HCT116 (cell line): Measurements from ENCODE around the gene SMC2. TPM values are rescaled to one million over a fixed set of nuclear protein-coding genes. Genes with fewer than 3 reads are reported as not detected.

ENCODE experiments used
- ATAC-seq: fragments of 200-7000 bp; cut with Tn5 transposase; 2 replicates; pipeline ENCODE4 v1.9.1; 2020; ENCODE audit warnings: mild to moderate bottlenecking, moderate library complexity
- BruUV-seq: library from RNA; stranded (reverse); fragments of 400-500 nt; replicated peaks from 2 replicates; lab custom pipeline; 2021; lab: Mats Ljungman, UMichigan
- CTCF ChIA-PET: fragments of 300-600 bp; sonication (Branson Sonifier 250); formaldehyde crosslinking; loops from one replicate; lab custom pipeline; 2021; ENCODE audit warnings: antibody characterized with exemption; lab: Charles Lee
- POLR2A ChIA-PET: fragments of 300-600, 350-600 bp; sonication (Branson Sonifier 250); formaldehyde crosslinking; loops from one replicate; lab custom pipeline; 2021; ENCODE audit warnings: antibody characterized with exemption; lab: Charles Lee
- RAD21 ChIA-PET, 2 experiments: fragments of 300-600 bp; sonication (Branson Sonifier 250); formaldehyde crosslinking; loops; one replicate each; lab custom pipeline; 2023; ENCODE audit warnings: low total read pairs in 2 of 2; ENCODE audit not compliant: uncharacterized antibody in 2 of 2, unreplicated experiment in 2 of 2, low non-redundant PET in 1 of 2; lab: Charles Lee
- DNase-seq: peaks from one replicate; pipeline ENCODE4 v3.0.0-alpha.2; 2010; ENCODE audit warnings: low read depth, low spot score
- H2AFZ ChIP-seq: fragments of 200-600 bp; shearing (Covaris generic), sonication (generic); 2 replicates; pipeline ENCODE4 v1.6.1; 2017; ENCODE audit warnings: low read depth, mixed run types, mixed read lengths, antibody characterized with exemption, low read length; ENCODE audit not compliant: poor library complexity, severe bottlenecking
- H3K27ac ChIP-seq: 2 replicates; pipeline ENCODE4 v1.5.1; 2012; ENCODE audit warnings: low read depth, low read length
- H3K27me3 ChIP-seq: fragments of 200-600 bp; sonication (generic); 2 replicates; pipeline ENCODE4 v1.6.1; 2016; ENCODE audit warnings: mixed run types, low read length, mixed read lengths; ENCODE audit not compliant: insufficient read depth
- H3K36me3 ChIP-seq, 2 experiments: fragments of 200-500 bp in 1 of 2; fragments of 200-600 bp in 1 of 2; sonication (Bioruptor generic) in 1 of 2; sonication (generic) in 1 of 2; 2 replicates each; pipeline versions ENCODE4 v1.5.1 to v1.6.1; 2014 to 2016; ENCODE audit warnings: low read length in 2 of 2, inconsistent platforms in 1 of 2, mixed read lengths in 1 of 2, mixed run types in 1 of 2; ENCODE audit not compliant: insufficient read depth in 2 of 2, control insufficient read depth in 1 of 2
- H3K4me1 ChIP-seq, 2 experiments: fragments of 200-600 bp in 1 of 2; sonication (generic) in 1 of 2; 2 replicates each; pipeline versions ENCODE4 v1.5.1 to v1.6.1; 2012 to 2017; ENCODE audit warnings: low read length in 2 of 2, inconsistent platforms in 1 of 2, mild to moderate bottlenecking in 1 of 2, mixed read lengths in 1 of 2, mixed run types in 1 of 2, moderate library complexity in 1 of 2; ENCODE audit not compliant: insufficient read depth in 2 of 2, control insufficient read depth in 1 of 2
- H3K4me2 ChIP-seq: fragments of 200-600 bp; sonication (generic); 2 replicates; pipeline ENCODE4 v1.6.1; 2017; ENCODE audit warnings: mixed run types, low read length, mixed read lengths
- H3K4me3 ChIP-seq, 2 experiments: fragments of 200-600 bp in 1 of 2; sonication (generic) in 1 of 2; replicated peaks in 1 of 2; 2 replicates each; pipeline ENCODE4 v1.5.1; 2011 to 2016; ENCODE audit warnings: low read length in 2 of 2, control low read depth in 1 of 2, low read depth in 1 of 2, mild to moderate bottlenecking in 1 of 2, mixed read lengths in 1 of 2, mixed run types in 1 of 2
- H3K79me2 ChIP-seq: fragments of 200-600 bp; sonication (generic); 2 replicates; pipeline ENCODE4 v1.6.1; 2017; ENCODE audit warnings: mild to moderate bottlenecking, mixed run types, low read length, moderate library complexity, mixed read lengths; ENCODE audit not compliant: insufficient read depth
- H3K9ac ChIP-seq: fragments of 200-600 bp; sonication (generic); 2 replicates; pipeline ENCODE4 v1.6.1; 2016; ENCODE audit warnings: low read length, mixed read lengths
- H3K9me2 ChIP-seq: fragments of 200-600 bp; sonication (generic), shearing (Covaris generic); 2 replicates; pipeline ENCODE4 v1.6.1; 2017; ENCODE audit warnings: mixed run types, mild to moderate bottlenecking, moderate library complexity; ENCODE audit not compliant: insufficient read depth
- H3K9me3 ChIP-seq, 2 experiments: fragments of 200-500 bp in 1 of 2; fragments of 200-600 bp in 1 of 2; sonication (Bioruptor generic) in 1 of 2; sonication (generic) in 1 of 2; 2 replicates each; pipeline ENCODE4 v1.6.1; 2014 to 2017; ENCODE audit warnings: low read length in 2 of 2, mixed read lengths in 2 of 2, inconsistent platforms in 1 of 2, low read depth in 1 of 2, mild to moderate bottlenecking in 1 of 2, mixed run types in 1 of 2, moderate library complexity in 1 of 2; ENCODE audit not compliant: control insufficient read depth in 1 of 2, insufficient read depth in 1 of 2
- H4K20me1 ChIP-seq: fragments of 200-600 bp; sonication (generic), shearing (Covaris generic); 2 replicates; pipeline ENCODE4 v1.6.1; 2017; ENCODE audit warnings: mixed run types, mild to moderate bottlenecking, moderate library complexity; ENCODE audit not compliant: insufficient read depth
- CBX3 ChIP-seq: IDR thresholded peaks from 2 replicates; pipeline ENCODE4 v1.6.1; 2012; ENCODE audit warnings: low read depth
- CTCF ChIP-seq, 3 experiments: fragments of 200-600 bp in 1 of 3; sonication (generic) in 1 of 3; IDR thresholded peaks in 2 of 3; conservative IDR thresholded peaks in 1 of 3; 2 replicates each; pipeline ENCODE4 v1.5.1; 2012 to 2017; ENCODE audit warnings: low read depth in 2 of 3, low read length in 2 of 3, antibody characterized with exemption in 1 of 3, borderline replicate concordance in 1 of 3, control low read depth in 1 of 3, mild to moderate bottlenecking in 1 of 3, mixed read lengths in 1 of 3, mixed run types in 1 of 3, moderate library complexity in 1 of 3; ENCODE audit not compliant: insufficient read depth in 1 of 3
- ELF1 ChIP-seq: IDR thresholded peaks from 2 replicates; pipeline ENCODE4 v1.6.1; 2012; ENCODE audit warnings: low read depth, borderline replicate concordance
- EZH2 ChIP-seq: fragments of 200-600 bp; sonication (generic); IDR thresholded peaks from 2 replicates; pipeline ENCODE4 v1.6.1; 2017; ENCODE audit warnings: antibody characterized with exemption, mixed run types
- EZH2phosphoT487 ChIP-seq: fragments of 200-600 bp; IDR thresholded peaks from 2 replicates; pipeline ENCODE4 v1.6.1; 2018; ENCODE audit warnings: antibody characterized with exemption, borderline replicate concordance
- FOSL1 ChIP-seq: IDR thresholded peaks from 2 replicates; pipeline ENCODE4 v1.6.1; 2012; ENCODE audit warnings: low read depth
- MAX ChIP-seq: IDR thresholded peaks from 2 replicates; pipeline ENCODE4 v1.6.1; 2012
- POLR2AphosphoS5 ChIP-seq: IDR thresholded peaks from 2 replicates; pipeline ENCODE4 v1.6.1; 2011; ENCODE audit warnings: mild to moderate bottlenecking, low read depth, low read length, moderate library complexity
- RAD21 ChIP-seq: IDR thresholded peaks from 2 replicates; pipeline ENCODE4 v1.6.1; 2012; ENCODE audit warnings: low read depth, mild to moderate bottlenecking
- SIN3A ChIP-seq: IDR thresholded peaks from 2 replicates; pipeline ENCODE4 v1.6.1; 2012; ENCODE audit warnings: low read depth
- SP1 ChIP-seq: IDR thresholded peaks from 2 replicates; pipeline ENCODE4 v1.6.1; 2012; ENCODE audit warnings: low read depth
- SRF ChIP-seq: IDR thresholded peaks from 2 replicates; pipeline ENCODE4 v1.6.1; 2012; ENCODE audit warnings: low read depth
- TCF7L2 ChIP-seq: IDR thresholded peaks from 2 replicates; pipeline ENCODE4 v1.7.0; 2011; ENCODE audit warnings: borderline replicate concordance, inconsistent platforms; ENCODE audit not compliant: insufficient read depth, insufficient read length; ENCODE audit errors: extremely low read depth
- YY1 ChIP-seq: IDR thresholded peaks from 2 replicates; pipeline ENCODE4 v1.6.1; 2011; ENCODE audit warnings: low read length, low read depth, moderate library complexity, mild to moderate bottlenecking; ENCODE audit not compliant: insufficient replicate concordance; ENCODE audit errors: extremely low read depth
- ZBTB33 ChIP-seq: IDR thresholded peaks from 2 replicates; pipeline ENCODE4 v1.6.1; 2011; ENCODE audit warnings: mild to moderate bottlenecking, low read length, moderate library complexity; ENCODE audit not compliant: insufficient replicate concordance; ENCODE audit errors: extremely low read depth
- ZFX ChIP-seq: fragments of 450-650 bp; IDR thresholded peaks from 2 replicates; pipeline ENCODE4 v1.6.1; 2017
- intact Hi-C: fragments of 100-400 bp; cut with micrococcal nuclease; formaldehyde crosslinking; loops from 2 replicates; pipeline ENCODE4 v1.10.0; 2022
- total RNA-seq: library from RNA; stranded (reverse); gene quantifications from one replicate; pipeline ENCODE4 v1.2.1, GENCODE V29; 2021; ENCODE audit not compliant: unreplicated experiment

The SMC2 gene
- total RNA-seq, 1 experiment from 2014 or later, result 20.5 TPM

GRCh38 chr9:104088416-104088815 is 5.7 kb upstream of the SMC2 start:
- ATAC-seq, result no peak
- no TSS peak for BruUV-seq
- RAD21 ChIA-PET, result no interaction called here

More at GRCh38 chr9:104088416-104088815, 5.7 kb upstream of the SMC2 start:
- Histone ChIP-seq H3K27me3 (no peaks in the 10 kb centered on the region), H3K9ac (no peak overlapping the region), H2AFZ (no peak overlapping the region), H3K4me3 (no peak overlapping the region), H3K4me2 (no peak overlapping the region), H3K9me3 (no peaks in the 10 kb centered on the region), H3K9me2 (no peaks in the 10 kb centered on the region), H4K20me1 (no peaks in the 10 kb centered on the region), H3K36me3 (no peaks in the 10 kb centered on the region), H3K79me2 (peaks cover 14% of the 10 kb centered on the region; the same call in 1 of the 2 replicates), H3K4me1 (peaks cover 6 to 7% of the 10 kb centered on the region in 2 experiments; a peak in 3 of 4 replicates), H3K27ac (no peak overlapping the region)
- ChIA-PET POLR2A (no interaction called here), CTCF (no interaction called here)
- no peak for TF ChIP-seq YY1
- no peak for TF ChIP-seq CBX3
- TF ChIP-seq MAX, result no peak
- TF ChIP-seq RAD21, result no peak
- no peak for TF ChIP-seq EZH2
- TF ChIP-seq ZBTB33, result no peak
- TF ChIP-seq SRF, result no peak
- TF ChIP-seq ELF1, result no peak
- no peak for TF ChIP-seq POLR2AphosphoS5
- no peak for TF ChIP-seq SIN3A
- no peak for TF ChIP-seq SP1
- no peak for TF ChIP-seq CTCF (IDR thresholded peaks at IDR 0.05 in 2 of 3, conservative IDR thresholded peaks at IDR 0.05 in 1 of 3; ENCODE audit: borderline replicate concordance in 1 of 3, insufficient read depth in 1 of 3, low read depth in 2 of 3, low read length in 2 of 3)
- TF ChIP-seq EZH2phosphoT487, result no peak
- no peak for TF ChIP-seq FOSL1
- TF ChIP-seq TCF7L2, result no peak
- TF ChIP-seq ZFX, result no peak
- no peak for DNase-seq
- intact Hi-C loops, result no loop called here
